GM18526 (cell line): ENCODE measurements around the gene UBAP1L.

ENCODE experiments used
- POLR2A ChIP-seq: IDR thresholded peaks from 3 replicates; pipeline ENCODE4 v1.6.1; 2011; ENCODE audit not compliant: insufficient read length; ENCODE audit errors: extremely low read depth

The UBAP1L gene

GRCh38 chr15:65071381-65071811, 43.6 kb downstream of the UBAP1L start:
- no peak for TF ChIP-seq POLR2A

- TF ChIP-seq POLR2A: no peak
Measured at GRCh38 chr15:65069779-65070546, 45.0 kb downstream of the UBAP1L start.

- TF ChIP-seq POLR2A: no peak
Measured at GRCh38 chr15:65069179-65069578, 45.8 kb downstream of the UBAP1L start.

GRCh38 chr15:65068403-65068788, 46.6 kb downstream of the UBAP1L start:
- no peak for TF ChIP-seq POLR2A

- no peak for TF ChIP-seq POLR2A
Measured at GRCh38 chr15:65067645-65068402, 47.2 kb downstream of the UBAP1L start, which contains the start of gene RASL12. TSS of gene RASL12 (minus strand) at chr15:65067991. CDS start at chr15:65067835, 156 bp downstream.

- TF ChIP-seq POLR2A: no peak
Measured at GRCh38 chr15:65067317-65067644, 47.7 kb downstream of the UBAP1L start.

- TF ChIP-seq POLR2A: no peak
Measured at GRCh38 chr15:65066635-65067316, 48.2 kb downstream of the UBAP1L start.

- TF ChIP-seq POLR2A: no peak
Measured at GRCh38 chr15:65066001-65066634, 48.9 kb downstream of the UBAP1L start.

- TF ChIP-seq POLR2A: no peak
Measured at GRCh38 chr15:65062726-65063125, 52.3 kb downstream of the UBAP1L start.

GRCh38 chr15:65062061-65062460, 52.9 kb downstream of the UBAP1L start:
- no peak for TF ChIP-seq POLR2A

GRCh38 chr15:65060641-65061397, 54.2 kb downstream of the UBAP1L start:
- no peak for TF ChIP-seq POLR2A

GRCh38 chr15:65059931-65060596, 54.9 kb downstream of the UBAP1L start:
- TF ChIP-seq POLR2A: no peak

GRCh38 chr15:65059369-65059750, 55.6 kb downstream of the UBAP1L start:
- no peak for TF ChIP-seq POLR2A
